ENCODE measurements around the gene TMEM119. TPM values are rescaled to one million over a fixed set of nuclear protein-coding genes. Genes with fewer than 3 reads are reported as not detected.
"Not testable (repeated sequence)": the region's sequence is repeated elsewhere in the genome, so short reads cannot be mapped to it uniquely, and the experiment has no call there.

TMEM119 gene
- total and polyA plus RNA-seq, 2 experiments from 2014 or later = 0.21 to 0.48 TPM

DNA sequence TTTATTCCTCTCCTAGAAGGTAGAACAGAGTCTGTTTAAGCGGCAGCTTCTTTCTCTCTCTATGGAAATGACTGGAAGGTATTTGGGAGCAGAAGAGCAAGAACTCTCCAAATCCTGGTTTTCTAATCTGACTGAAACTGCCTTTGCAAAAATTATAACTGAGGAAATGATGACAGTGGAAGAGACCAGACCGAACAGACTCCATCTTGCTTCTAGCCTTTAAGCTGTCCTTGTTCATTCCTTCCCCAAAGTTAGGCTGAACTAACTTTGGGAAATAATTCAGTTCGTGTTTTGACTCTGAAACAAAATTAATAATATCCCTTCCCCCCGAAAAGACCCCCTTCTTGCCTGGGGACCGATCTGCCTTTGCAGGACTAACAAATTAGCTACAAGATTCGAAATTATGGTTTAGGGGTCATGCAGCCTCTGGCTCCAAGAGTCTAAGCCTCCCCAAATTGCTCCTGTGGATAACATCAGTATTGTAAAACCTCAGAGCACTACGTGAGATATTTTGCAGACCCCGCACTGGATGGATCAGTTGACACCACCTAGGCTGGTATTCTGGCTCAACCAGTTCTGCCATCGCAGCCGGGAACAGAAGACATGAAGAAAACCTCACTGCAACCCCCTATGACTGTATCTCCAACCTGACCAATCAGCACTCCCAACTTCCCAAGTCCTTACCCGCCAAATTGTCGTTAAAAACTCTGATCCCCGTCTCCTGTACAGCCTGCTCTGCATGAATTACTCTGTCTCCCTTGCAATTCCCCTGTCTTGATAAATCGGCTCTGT lies 21.7 kb upstream of the TMEM119 start:
- H3K27me3 ChIP-seq = no peaks in the 10 kb centered on the region
- TF ChIP-seq, protein P1, sequence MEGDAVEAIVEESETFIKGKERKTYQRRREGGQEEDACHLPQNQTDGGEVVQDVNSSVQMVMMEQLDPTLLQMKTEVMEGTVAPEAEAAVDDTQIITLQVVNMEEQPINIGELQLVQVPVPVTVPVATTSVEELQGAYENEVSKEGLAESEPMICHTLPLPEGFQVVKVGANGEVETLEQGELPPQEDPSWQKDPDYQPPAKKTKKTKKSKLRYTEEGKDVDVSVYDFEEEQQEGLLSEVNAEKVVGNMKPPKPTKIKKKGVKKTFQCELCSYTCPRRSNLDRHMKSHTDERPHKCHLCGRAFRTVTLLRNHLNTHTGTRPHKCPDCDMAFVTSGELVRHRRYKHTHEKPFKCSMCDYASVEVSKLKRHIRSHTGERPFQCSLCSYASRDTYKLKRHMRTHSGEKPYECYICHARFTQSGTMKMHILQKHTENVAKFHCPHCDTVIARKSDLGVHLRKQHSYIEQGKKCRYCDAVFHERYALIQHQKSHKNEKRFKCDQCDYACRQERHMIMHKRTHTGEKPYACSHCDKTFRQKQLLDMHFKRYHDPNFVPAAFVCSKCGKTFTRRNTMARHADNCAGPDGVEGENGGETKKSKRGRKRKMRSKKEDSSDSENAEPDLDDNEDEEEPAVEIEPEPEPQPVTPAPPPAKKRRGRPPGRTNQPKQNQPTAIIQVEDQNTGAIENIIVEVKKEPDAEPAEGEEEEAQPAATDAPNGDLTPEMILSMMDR (IDR thresholded peaks at IDR 0.05; ENCODE audit: low read depth, low read length) = no peak

GRCh38 chr12:108618953-108619274 lies 21.0 kb upstream of the TMEM119 start:
- not testable (repeated sequence) for H3K4me3 ChIP-seq; DNase-seq (ENCODE audit: low read depth in 1 of 2, low spot score in 1 of 2); H3K4me1 ChIP-seq (ENCODE audit: low read depth); H3K27ac ChIP-seq; H3K9me3 ChIP-seq (ENCODE audit: low read depth); H3K27me3 ChIP-seq; H3K36me3 ChIP-seq

More for the DNA sequence above, 21.7 kb upstream of the TMEM119 start:
- Histone ChIP-seq H3K4me1 (ENCODE audit: low read depth) (no peaks in the 10 kb centered on the region), H3K4me3 (no peak overlapping the region), H3K9me3 (ENCODE audit: low read depth) (no peaks in the 10 kb centered on the region), H3K36me3 (no peaks in the 10 kb centered on the region), H3K27ac (no peak overlapping the region)
- DNase-seq (ENCODE audit: low read depth in 1 of 2, low spot score in 1 of 2) = no peak

GRCh38 chr12:108618079-108618952 lies 20.4 kb upstream of the TMEM119 start:
- Histone ChIP-seq H3K4me1 (ENCODE audit: low read depth) (no peaks in the 10 kb centered on the region), H3K27me3 (no peaks in the 10 kb centered on the region), H3K4me3 (no peak overlapping the region), H3K36me3 (no peaks in the 10 kb centered on the region), H3K9me3 (ENCODE audit: low read depth) (no peaks in the 10 kb centered on the region), H3K27ac (no peak overlapping the region)
- TF ChIP-seq, protein P1 (IDR thresholded peaks at IDR 0.05; ENCODE audit: low read depth, low read length) = peak; percentile 96
- DNase-seq (ENCODE audit: low read depth in 1 of 2, low spot score in 1 of 2) = peak; percentile 90 to 91

- Histone ChIP-seq H3K27me3 (no peaks in the 10 kb centered on the region), H3K27ac (no peak overlapping the region), H3K9me3 (ENCODE audit: low read depth) (no peaks in the 10 kb centered on the region), H3K4me1 (ENCODE audit: low read depth) (no peaks in the 10 kb centered on the region), H3K36me3 (no peaks in the 10 kb centered on the region), H3K4me3 (no peak overlapping the region)
- DNase-seq (ENCODE audit: low read depth in 1 of 2, low spot score in 1 of 2) = no peak
- TF ChIP-seq, protein P1 (IDR thresholded peaks at IDR 0.05; ENCODE audit: low read depth, low read length) = no peak
Observed at GRCh38 chr12:108616941-108617858, 19.3 kb upstream of the TMEM119 start.

GRCh38 chr12:108616359-108616758 lies 18.5 kb upstream of the TMEM119 start:
- TF ChIP-seq, protein P1 (IDR thresholded peaks at IDR 0.05; ENCODE audit: low read depth, low read length) = no peak
- Histone ChIP-seq H3K9me3 (ENCODE audit: low read depth) (no peaks in the 10 kb centered on the region), H3K4me3 (no peak overlapping the region), H3K27me3 (no peaks in the 10 kb centered on the region), H3K4me1 (ENCODE audit: low read depth) (no peaks in the 10 kb centered on the region), H3K36me3 (no peaks in the 10 kb centered on the region), H3K27ac (no peak overlapping the region)
- DNase-seq (ENCODE audit: low read depth in 1 of 2, low spot score in 1 of 2) = no peak
